Measurements from ENCODE around the gene MCHR1. TPM values are rescaled to one million over a fixed set of nuclear protein-coding genes. Genes with fewer than 3 reads are reported as not detected.

Gene MCHR1
- total and polyA plus RNA-seq, 2 donors (not counting 1 experiment from before 2014, with no cell fraction given): 0.20 to 0.99 TPM

GRCh38 chr22:40703174-40703573 is 23.9 kb downstream of the MCHR1 start:
- Histone ChIP-seq H3K27ac (ENCODE audit: insufficient read depth, low read length) (no peak overlapping the region), H2AFZ (ENCODE audit: low read length) (no peak overlapping the region), H3K4me2 (ENCODE audit: extremely low read depth, insufficient read depth, low read length) (no peak overlapping the region), H4K20me1 (ENCODE audit: control insufficient read depth, extremely low read depth, insufficient read depth, low read length) (no peaks in the 10 kb centered on the region), H3K4me1 (ENCODE audit: control insufficient read depth, extremely low read depth, insufficient read depth, low read length) (no peaks in the 10 kb centered on the region), H3K36me3 (ENCODE audit: control insufficient read depth, insufficient read depth, low read length) (no peaks in the 10 kb centered on the region), H3K79me2 (ENCODE audit: control insufficient read depth, insufficient read depth, low read length) (no peaks in the 10 kb centered on the region), H3K4me3 (replicated peaks in 1 of 4; ENCODE audit: control extremely low read depth in 1 of 4, insufficient read depth in 1 of 4, low read depth in 3 of 4, low read length in 4 of 4) (no peak overlapping the region), H3K27me3 (ENCODE audit: control insufficient read depth, insufficient read depth, low read length) (no peaks in the 10 kb centered on the region), H3K9ac (ENCODE audit: insufficient read depth, low read length) (no peak overlapping the region), H3K9me3 (ENCODE audit: control insufficient read depth, insufficient read depth, low read depth, low read length) (no peaks in the 10 kb centered on the region)
- DNase-seq (ENCODE audit: low read depth in 2 of 2): no peak
- TF ChIP-seq EZH2 (IDR thresholded peaks at IDR 0.05; ENCODE audit: low read length, missing control alignments) (no peak), CTCF (conservative IDR thresholded peaks at IDR 0.05 in 1 of 2, IDR thresholded peaks at IDR 0.05 in 1 of 2; ENCODE audit: low read depth in 1 of 2, low read length in 2 of 2) (no peak)

- TF ChIP-seq EZH2 (IDR thresholded peaks at IDR 0.05; ENCODE audit: low read length, missing control alignments): no peak
- H3K4me2 ChIP-seq (ENCODE audit: extremely low read depth, insufficient read depth, low read length): no peak overlapping the region
- no peak overlapping the region for H3K27ac ChIP-seq (ENCODE audit: insufficient read depth, low read length)
- H3K9ac ChIP-seq (ENCODE audit: insufficient read depth, low read length): no peak overlapping the region
- H3K4me1 ChIP-seq (ENCODE audit: control insufficient read depth, extremely low read depth, insufficient read depth, low read length): no peaks in the 10 kb centered on the region
- H3K9me3 ChIP-seq (ENCODE audit: control insufficient read depth, insufficient read depth, low read depth, low read length): no peaks in the 10 kb centered on the region
- H4K20me1 ChIP-seq (ENCODE audit: control insufficient read depth, extremely low read depth, insufficient read depth, low read length): no peaks in the 10 kb centered on the region
- H3K36me3 ChIP-seq (ENCODE audit: control insufficient read depth, insufficient read depth, low read length): no peaks in the 10 kb centered on the region
- no peaks in the 10 kb centered on the region for H3K27me3 ChIP-seq (ENCODE audit: control insufficient read depth, insufficient read depth, low read length)
- H2AFZ ChIP-seq (ENCODE audit: low read length): no peak overlapping the region
- no peak overlapping the region for H3K4me3 ChIP-seq (replicated peaks in 1 of 4; ENCODE audit: control extremely low read depth in 1 of 4, insufficient read depth in 1 of 4, low read depth in 3 of 4, low read length in 4 of 4)
- H3K79me2 ChIP-seq (ENCODE audit: control insufficient read depth, insufficient read depth, low read length): no peaks in the 10 kb centered on the region
- no peak for DNase-seq (ENCODE audit: low read depth in 2 of 2)
Observed at GRCh38 chr22:40703736-40704135, 24.5 kb downstream of the MCHR1 start.

GRCh38 chr22:40705918-40706682 is 26.8 kb downstream of the MCHR1 start:
- no peaks in the 10 kb centered on the region for H3K9me3 ChIP-seq (ENCODE audit: control insufficient read depth, insufficient read depth, low read depth, low read length)
- no peaks in the 10 kb centered on the region for H3K36me3 ChIP-seq (ENCODE audit: control insufficient read depth, insufficient read depth, low read length)
- TF ChIP-seq CTCF (conservative IDR thresholded peaks at IDR 0.05 in 1 of 2, IDR thresholded peaks at IDR 0.05 in 1 of 2; ENCODE audit: low read depth in 1 of 2, low read length in 2 of 2): no peak
- no peak overlapping the region for H3K4me2 ChIP-seq (ENCODE audit: extremely low read depth, insufficient read depth, low read length)
- no peak overlapping the region for H3K9ac ChIP-seq (ENCODE audit: insufficient read depth, low read length)
- no peak overlapping the region for H3K4me3 ChIP-seq (replicated peaks in 1 of 4; ENCODE audit: control extremely low read depth in 1 of 4, insufficient read depth in 1 of 4, low read depth in 3 of 4, low read length in 4 of 4)
- H3K4me1 ChIP-seq (ENCODE audit: control insufficient read depth, extremely low read depth, insufficient read depth, low read length): peaks cover 9% of the 10 kb centered on the region
- H3K27ac ChIP-seq (ENCODE audit: insufficient read depth, low read length): no peak overlapping the region
- DNase-seq (ENCODE audit: low read depth in 2 of 2): no peak
- H2AFZ ChIP-seq (ENCODE audit: low read length): no peak overlapping the region
- H4K20me1 ChIP-seq (ENCODE audit: control insufficient read depth, extremely low read depth, insufficient read depth, low read length): no peaks in the 10 kb centered on the region
- no peaks in the 10 kb centered on the region for H3K27me3 ChIP-seq (ENCODE audit: control insufficient read depth, insufficient read depth, low read length)
- no peaks in the 10 kb centered on the region for H3K79me2 ChIP-seq (ENCODE audit: control insufficient read depth, insufficient read depth, low read length)

All from fibroblast of lung (primary cell).